ENCODE results near the gene CD200R1.

The CD200R1 gene

DNA sequence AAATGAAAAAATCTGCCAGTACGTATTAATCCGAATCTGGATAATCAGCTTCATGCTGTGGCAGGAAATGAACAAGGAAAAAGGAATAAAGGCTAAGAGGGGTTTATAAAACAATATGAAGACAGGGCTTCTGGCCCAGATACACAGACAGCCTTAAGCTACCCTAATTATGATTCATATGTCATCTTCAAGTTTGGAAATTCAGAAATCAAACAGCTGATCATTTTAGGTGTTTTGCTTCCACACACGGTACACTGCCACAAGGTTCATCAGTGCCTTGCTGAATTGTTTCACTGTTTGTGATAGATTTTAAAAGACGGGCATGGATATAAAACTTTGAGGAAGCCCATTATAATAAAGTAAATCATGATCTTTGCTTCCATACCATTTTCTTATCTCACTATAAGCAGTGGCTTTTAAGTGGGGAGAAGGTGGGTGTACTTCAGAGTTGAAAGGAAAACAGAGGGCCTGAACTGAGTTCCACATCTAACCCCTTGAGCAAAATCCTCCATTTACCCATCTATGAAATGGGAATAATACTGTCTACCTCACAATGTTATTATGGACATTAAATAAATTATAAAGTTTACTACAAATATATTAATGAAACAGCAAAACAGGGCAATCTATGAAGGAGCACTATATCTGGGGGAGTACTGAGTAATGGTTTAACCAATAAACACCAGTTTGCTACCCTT is 31.6 kb upstream of the CD200R1 start:
- no peak for DNase-seq (ENCODE audit: low spot score)
- TF ChIP-seq, protein P1, sequence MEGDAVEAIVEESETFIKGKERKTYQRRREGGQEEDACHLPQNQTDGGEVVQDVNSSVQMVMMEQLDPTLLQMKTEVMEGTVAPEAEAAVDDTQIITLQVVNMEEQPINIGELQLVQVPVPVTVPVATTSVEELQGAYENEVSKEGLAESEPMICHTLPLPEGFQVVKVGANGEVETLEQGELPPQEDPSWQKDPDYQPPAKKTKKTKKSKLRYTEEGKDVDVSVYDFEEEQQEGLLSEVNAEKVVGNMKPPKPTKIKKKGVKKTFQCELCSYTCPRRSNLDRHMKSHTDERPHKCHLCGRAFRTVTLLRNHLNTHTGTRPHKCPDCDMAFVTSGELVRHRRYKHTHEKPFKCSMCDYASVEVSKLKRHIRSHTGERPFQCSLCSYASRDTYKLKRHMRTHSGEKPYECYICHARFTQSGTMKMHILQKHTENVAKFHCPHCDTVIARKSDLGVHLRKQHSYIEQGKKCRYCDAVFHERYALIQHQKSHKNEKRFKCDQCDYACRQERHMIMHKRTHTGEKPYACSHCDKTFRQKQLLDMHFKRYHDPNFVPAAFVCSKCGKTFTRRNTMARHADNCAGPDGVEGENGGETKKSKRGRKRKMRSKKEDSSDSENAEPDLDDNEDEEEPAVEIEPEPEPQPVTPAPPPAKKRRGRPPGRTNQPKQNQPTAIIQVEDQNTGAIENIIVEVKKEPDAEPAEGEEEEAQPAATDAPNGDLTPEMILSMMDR (IDR thresholded peaks at IDR 0.05; ENCODE audit: extremely low read depth, missing control alignments): no peak

DNA sequence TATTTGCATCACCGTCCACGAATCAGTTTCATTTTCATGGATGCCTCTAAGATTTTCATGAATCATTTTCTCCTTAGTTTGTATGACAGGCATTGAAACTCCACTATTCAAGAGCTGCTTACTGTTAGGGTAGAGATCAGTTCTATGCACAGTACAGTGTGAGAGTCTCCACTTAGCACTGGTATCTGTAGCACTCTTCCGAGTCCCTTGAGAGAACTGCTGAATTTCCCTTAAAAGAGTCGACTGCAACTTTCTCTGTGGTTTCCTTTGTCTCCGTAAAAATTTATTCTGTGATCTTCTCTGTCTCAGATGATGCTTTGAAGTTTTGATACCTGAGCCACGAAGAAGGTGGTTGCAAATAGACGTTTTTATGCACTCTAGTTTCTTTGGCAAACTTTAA is 30.7 kb upstream of the CD200R1 start:
- TF ChIP-seq, protein P1 (IDR thresholded peaks at IDR 0.05; ENCODE audit: extremely low read depth, missing control alignments): no peak
- DNase-seq (ENCODE audit: low spot score): no peak

DNA sequence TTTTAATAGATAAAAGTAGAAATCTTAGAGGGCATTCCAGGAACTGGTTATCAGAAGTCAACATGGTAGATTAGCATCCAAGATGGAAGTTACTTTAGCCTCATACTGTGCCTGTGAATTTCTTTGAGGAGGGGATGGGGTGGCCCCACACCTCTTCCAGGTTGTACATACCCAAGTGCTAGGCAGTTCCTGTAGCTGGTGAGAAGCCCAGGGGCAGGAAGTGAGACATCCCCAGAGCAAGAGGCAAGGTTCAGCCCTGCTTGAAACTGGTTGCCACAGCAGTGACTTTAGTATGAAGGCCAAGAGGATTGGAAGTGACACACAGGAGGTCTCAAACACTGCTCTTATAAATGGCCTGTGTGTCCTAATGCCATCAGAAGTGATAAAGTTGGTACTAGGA is 27.8 kb upstream of the CD200R1 start:
- no peak for DNase-seq (ENCODE audit: low spot score)
- TF ChIP-seq, protein P1 (IDR thresholded peaks at IDR 0.05; ENCODE audit: extremely low read depth, missing control alignments): no peak

DNA sequence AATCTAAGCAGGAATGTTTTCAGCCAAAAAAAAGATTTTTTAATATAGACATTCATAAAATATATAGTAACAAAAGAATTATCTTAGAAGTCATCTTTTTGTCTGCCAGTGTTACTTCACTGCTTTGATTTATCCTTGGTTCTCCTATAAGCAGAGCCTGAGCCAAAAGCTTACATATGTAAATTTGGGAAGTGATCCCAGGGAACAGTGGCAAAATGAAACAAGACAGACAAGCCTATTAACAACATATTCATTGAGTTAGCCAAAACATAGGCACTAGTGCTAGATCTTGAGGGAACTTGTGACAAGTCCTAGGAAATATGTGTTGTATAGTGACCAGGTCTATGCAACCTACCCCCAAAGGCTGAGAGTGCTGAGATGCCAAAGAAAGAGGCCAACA is 27.1 kb upstream of the CD200R1 start:
- TF ChIP-seq, protein P1 (IDR thresholded peaks at IDR 0.05; ENCODE audit: extremely low read depth, missing control alignments): no peak
- DNase-seq (ENCODE audit: low spot score): no peak

DNA sequence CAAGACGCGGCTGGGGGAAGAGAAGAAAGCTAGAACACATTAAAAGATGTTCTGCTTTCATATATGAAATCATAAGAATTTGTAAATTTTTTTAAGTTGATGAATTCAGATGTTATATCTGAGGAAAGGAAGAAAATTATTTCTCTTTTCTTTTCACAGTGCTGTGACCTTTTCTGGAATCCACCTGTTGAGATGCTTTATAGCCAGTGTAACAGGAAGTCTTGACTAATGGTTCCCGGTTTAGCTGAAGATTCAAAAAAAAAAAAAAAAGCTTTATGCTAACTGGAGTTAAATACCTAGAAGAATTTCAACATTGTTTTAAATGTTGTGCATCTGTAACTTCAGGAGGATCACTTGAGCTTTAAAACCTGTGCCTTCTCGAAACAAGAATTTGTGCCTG is 25.8 kb upstream of the CD200R1 start:
- TF ChIP-seq, protein P1 (IDR thresholded peaks at IDR 0.05; ENCODE audit: extremely low read depth, missing control alignments): no peak
- DNase-seq (ENCODE audit: low spot score): no peak

DNA sequence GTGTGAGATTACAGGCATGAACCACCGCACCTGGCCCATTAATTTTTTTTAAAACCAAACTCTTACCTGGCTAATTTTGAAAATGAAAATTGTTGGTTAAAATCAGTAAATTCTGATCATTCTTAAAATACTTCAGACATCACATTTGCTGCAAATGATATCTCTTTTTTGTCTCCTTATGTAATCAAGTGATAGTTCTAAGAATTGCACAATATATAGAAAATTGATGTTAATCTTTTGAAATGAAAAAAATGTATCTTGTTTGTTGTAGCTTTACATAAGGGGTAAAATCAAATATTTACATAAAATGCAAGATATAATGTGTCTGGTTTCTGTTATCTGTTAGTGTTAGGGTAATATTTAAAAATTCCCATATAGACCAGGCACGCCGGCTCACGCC is 20.9 kb upstream of the CD200R1 start:
- TF ChIP-seq, protein P1 (IDR thresholded peaks at IDR 0.05; ENCODE audit: extremely low read depth, missing control alignments): no peak
- no peak for DNase-seq (ENCODE audit: low spot score)

DNA sequence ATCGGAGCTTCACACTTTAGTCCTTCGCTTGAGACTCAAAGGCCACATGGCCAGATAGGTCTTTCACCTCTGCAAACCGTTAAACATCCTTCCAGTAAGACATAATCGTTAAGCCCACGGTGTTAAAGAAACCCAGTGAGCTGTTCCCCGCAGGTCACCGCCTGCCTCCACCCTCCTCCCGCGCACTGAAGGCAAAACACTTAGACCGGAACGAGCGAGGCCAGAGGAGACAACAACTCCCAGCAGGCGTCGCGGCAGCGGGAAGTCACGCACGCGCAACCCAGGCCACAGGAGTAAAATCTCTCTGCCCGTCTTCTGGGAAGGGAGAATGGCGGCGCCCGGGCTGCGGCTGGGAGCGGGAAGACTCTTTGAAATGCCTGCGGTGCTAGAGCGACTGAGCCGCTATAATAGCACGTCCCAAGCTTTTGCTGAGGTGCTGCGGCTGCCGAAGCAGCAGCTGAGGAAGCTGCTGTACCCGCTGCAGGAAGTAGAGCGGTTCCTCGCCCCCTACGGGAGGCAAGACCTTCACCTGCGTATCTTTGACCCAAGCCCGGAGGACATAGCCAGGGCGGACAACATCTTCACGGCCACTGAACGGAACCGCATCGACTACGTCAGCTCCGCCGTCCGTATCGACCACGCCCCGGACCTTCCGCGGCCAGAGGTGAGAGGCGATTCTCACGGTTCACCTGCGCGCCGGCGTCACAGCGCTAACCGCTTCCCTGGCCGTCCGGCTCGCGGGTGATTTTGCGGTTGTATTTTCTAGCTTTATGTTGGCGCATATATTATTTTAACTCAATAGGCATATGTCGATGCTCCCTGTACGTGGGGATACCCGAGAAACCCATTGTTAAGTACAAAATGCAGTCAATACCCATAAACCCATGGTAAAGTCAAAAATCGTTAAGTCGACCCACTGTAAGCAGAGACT is 16.0 kb upstream of the CD200R1 start, which contains the start of gene GTPBP8:
Gene GTPBP8, plus strand, starts transcription at position 313 of the 931 bp plus-strand sequence. Its CDS starts 16 bp downstream, at position 329.
- TF ChIP-seq, protein P1 (IDR thresholded peaks at IDR 0.05; ENCODE audit: extremely low read depth, missing control alignments): no peak
- DNase-seq (ENCODE audit: low spot score): peak; percentile 73
